Tibial nerve (tissue), 4 donors: ENCODE measurements around the gene ASXL1. TPM values are rescaled to one million over a fixed set of nuclear protein-coding genes. Genes with fewer than 3 reads are reported as not detected.

ENCODE experiments used
- DNase-seq, 2 donors: peaks; one replicate each; pipeline ENCODE4 v3.0.0-alpha.2; 2019; ENCODE audit warnings: low spot score in 2 of 2
- H3K27ac ChIP-seq, 4 donors: fragments of 200-600 bp; sonication (generic) in 3 of 4; one replicate each; pipeline ENCODE4 v1.5.1; 2017 to 2019; ENCODE audit warnings: mild to moderate bottlenecking in 1 of 4
- H3K27me3 ChIP-seq, 2 donors: fragments of 200-600 bp; sonication (generic) in 1 of 2; one replicate each; pipeline versions ENCODE4 v1.5.1 to v1.6.0; 2017 to 2019
- H3K36me3 ChIP-seq, 3 donors: fragments of 200-600 bp; sonication (generic); one replicate each; pipeline ENCODE4 v1.5.1; 2018 to 2019
- H3K4me1 ChIP-seq, 4 donors: fragments of 200-600 bp; sonication (generic) in 3 of 4; one replicate each; pipeline ENCODE4 v1.5.1; 2017 to 2019
- H3K4me3 ChIP-seq, 4 donors: fragments of 200-600 bp; sonication (generic) in 3 of 4; one replicate each; pipeline ENCODE4 v1.5.1; 2017 to 2019; ENCODE audit warnings: mild to moderate bottlenecking in 1 of 4, moderate library complexity in 1 of 4
- H3K9me3 ChIP-seq, 4 donors: fragments of 200-600 bp; sonication (generic) in 3 of 4; one replicate each; pipeline ENCODE4 v1.5.1; 2017 to 2019
- CTCF ChIP-seq, 5 experiments: fragments of 200-600 bp in 3 of 5; fragments of 450-650 bp in 2 of 5; sonication (generic) in 3 of 5; IDR thresholded peaks; one replicate each; pipeline ENCODE4 v1.5.1; 2016 to 2019; ENCODE audit warnings: antibody characterized with exemption in 5 of 5, mild to moderate bottlenecking in 3 of 5, moderate library complexity in 2 of 5
- EP300 ChIP-seq, 2 donors: sonication (generic); formaldehyde crosslinking; IDR thresholded peaks; one replicate each; pipeline ENCODE4 v1.6.1; 2017; ENCODE audit warnings: antibody characterized with exemption in 2 of 2, mild to moderate bottlenecking in 1 of 2
- POLR2A ChIP-seq, 2 donors: fragments of 450-650 bp; IDR thresholded peaks; one replicate each; pipeline ENCODE4 v1.6.1; 2017; ENCODE audit warnings: antibody characterized with exemption in 2 of 2, mild to moderate bottlenecking in 2 of 2, moderate library complexity in 2 of 2
- WGBS, 2 donors: methylation state at CpG; one replicate each; pipeline ENCODE4 v1.1.5; 2018; 5-methylcytosine and 5-hydroxymethylcytosine counted together
- total RNA-seq, 4 donors: library from RNA; depleted of rRNA; stranded (reverse); fragments of >200 nt; gene quantifications; one replicate each; pipeline ENCODE4 v1.1.0, GENCODE V29; 2016

The ASXL1 gene
- total RNA-seq, 4 donors from 2014 or later = 108 to 194 (median 138) TPM

- H3K27ac ChIP-seq = peak overlapping the region; percentile 37 to 85 (median 70)
- 21 to 27% methylated on average over 9 to 17 of the region's 29 CpGs for WGBS, 2 donors
- H3K9me3 ChIP-seq = no peaks in the 10 kb centered on the region
- peaks cover 0 to 43% (median 4%) of the 10 kb centered on the region in 3 donors for H3K36me3 ChIP-seq
- peak overlapping the region; percentile 27 to 58 (median 48) for H3K4me3 ChIP-seq
- no peak for DNase-seq
- H3K4me1 ChIP-seq = peaks cover 0 to 65% (median 28%) of the 10 kb centered on the region in 4 donors
- TF ChIP-seq EP300 (IDR thresholded peaks at IDR 0.05) (peak in 1 of 2 donors; percentile 17), CTCF (IDR thresholded peaks at IDR 0.05) (no peak)
- H3K27me3 ChIP-seq = no peaks in the 10 kb centered on the region
Observed at GRCh38 chr20:32457479-32457986, 99.4 kb downstream of the ASXL1 start.

- WGBS, 2 donors = 69 to 72% methylated on average over 5 to 10 of the region's 10 CpGs
- peaks cover 0 to 70% (median 32%) of the 10 kb centered on the region in 4 donors for H3K4me1 ChIP-seq
- peak overlapping the region; percentile 37 to 85 (median 70) for H3K27ac ChIP-seq
- peak overlapping the region in 1 of 4 donors; percentile 58 for H3K4me3 ChIP-seq
- no peaks in the 10 kb centered on the region for H3K27me3 ChIP-seq
- no peak for TF ChIP-seq EP300 (IDR thresholded peaks at IDR 0.05)
- TF ChIP-seq POLR2A (IDR thresholded peaks at IDR 0.05) = no peak
- no peak for TF ChIP-seq CTCF (IDR thresholded peaks at IDR 0.05)
- H3K9me3 ChIP-seq = no peaks in the 10 kb centered on the region
- H3K36me3 ChIP-seq = peaks cover 0 to 36% (median 0%) of the 10 kb centered on the region in 3 donors
- no peak for DNase-seq
Observed at GRCh38 chr20:32458061-32458836, 100.1 kb downstream of the ASXL1 start.

GRCh38 chr20:32458837-32459220 is 100.7 kb downstream of the ASXL1 start:
- no peak for DNase-seq
- peak overlapping the region in 3 of 4 donors; percentile 27 to 85 (median 77) for H3K27ac ChIP-seq
- H3K4me3 ChIP-seq = no peak overlapping the region
- TF ChIP-seq CTCF (IDR thresholded peaks at IDR 0.05) (no peak), EP300 (IDR thresholded peaks at IDR 0.05) (no peak), POLR2A (IDR thresholded peaks at IDR 0.05) (no peak)
- no peaks in the 10 kb centered on the region for H3K9me3 ChIP-seq
- H3K36me3 ChIP-seq = peaks cover 0 to 30% (median 0%) of the 10 kb centered on the region in 3 donors
- WGBS, 2 donors = 59 to 68% methylated on average over 7 to 10 of the region's 12 CpGs
- peaks cover 0 to 76% (median 37%) of the 10 kb centered on the region in 4 donors for H3K4me1 ChIP-seq
- H3K27me3 ChIP-seq = no peaks in the 10 kb centered on the region

- TF ChIP-seq POLR2A (IDR thresholded peaks at IDR 0.05) (no peak), CTCF (IDR thresholded peaks at IDR 0.05) (no peak), EP300 (IDR thresholded peaks at IDR 0.05) (no peak)
- 44 to 79% methylated on average over 12 to 14 of the region's 15 CpGs for WGBS, 2 donors
- DNase-seq = no peak
- H3K4me3 ChIP-seq = no peak overlapping the region
- H3K27ac ChIP-seq = peak overlapping the region; percentile 44 to 93 (median 76)
- H3K4me1 ChIP-seq = peaks cover 6 to 88% (median 50%) of the 10 kb centered on the region in 4 donors
- no peaks in the 10 kb centered on the region for H3K9me3 ChIP-seq
- H3K36me3 ChIP-seq = peaks cover 0 to 16% (median 0%) of the 10 kb centered on the region in 3 donors
- no peaks in the 10 kb centered on the region for H3K27me3 ChIP-seq
Observed at GRCh38 chr20:32460231-32460630, 102.1 kb downstream of the ASXL1 start.
